DND-41 (cell line): ENCODE measurements around the gene FARP1.

Experiments used
- ATAC-seq: fragments of 200-7000 bp; cut with Tn5 transposase; 3 replicates; pipeline ENCODE4 v1.9.1; 2021; ENCODE audit warnings: low read depth; ENCODE audit not compliant: insufficient read depth
- DNase-seq: peaks from one replicate; pipeline ENCODE4 v3.0.0-alpha.2; 2020
- H2AFZ ChIP-seq: 2 replicates; pipeline ENCODE4 v1.6.0; 2012; ENCODE audit warnings: low read depth, low read length
- H3K27ac ChIP-seq: 2 replicates; pipeline ENCODE4 v1.5.1; 2012; ENCODE audit warnings: low read length, inconsistent platforms
- H3K27me3 ChIP-seq: fragments of 200-600 bp; sonication (generic); 2 replicates; pipeline ENCODE4 v1.6.0; 2012; ENCODE audit warnings: low read length, mild to moderate bottlenecking, inconsistent platforms; ENCODE audit not compliant: insufficient read depth, poor library complexity
- H3K36me3 ChIP-seq: 2 replicates; pipeline ENCODE4 v1.5.1; 2012; ENCODE audit warnings: low read length, inconsistent platforms; ENCODE audit not compliant: insufficient read depth
- H3K4me1 ChIP-seq: 2 replicates; pipeline ENCODE4 v1.5.1; 2012; ENCODE audit warnings: mild to moderate bottlenecking, low read length; ENCODE audit not compliant: insufficient read depth
- H3K4me2 ChIP-seq: 2 replicates; pipeline ENCODE4 v1.6.0; 2012; ENCODE audit warnings: mild to moderate bottlenecking, moderate library complexity, low read length, inconsistent platforms; ENCODE audit not compliant: insufficient read depth
- H3K4me3 ChIP-seq, 2 experiments: fragments of 200-600 bp in 1 of 2; shearing (Covaris generic) in 1 of 2; 2 replicates each; pipeline ENCODE4 v1.5.1; 2012 to 2016; ENCODE audit warnings: inconsistent platforms in 2 of 2, low read length in 2 of 2, mild to moderate bottlenecking in 2 of 2, low read depth in 1 of 2, moderate library complexity in 1 of 2
- H3K79me2 ChIP-seq: 2 replicates; pipeline ENCODE4 v1.6.0; 2012; ENCODE audit warnings: low read length, inconsistent platforms; ENCODE audit not compliant: insufficient read depth
- H3K9ac ChIP-seq: 2 replicates; pipeline ENCODE4 v1.6.0; 2012; ENCODE audit warnings: low read depth, mild to moderate bottlenecking, inconsistent platforms, low read length, moderate library complexity
- H3K9me3 ChIP-seq: 2 replicates; pipeline ENCODE4 v1.5.1; 2012; ENCODE audit warnings: low read length, moderate library complexity, mild to moderate bottlenecking, inconsistent platforms; ENCODE audit not compliant: insufficient read depth, severe bottlenecking
- H4K20me1 ChIP-seq: 2 replicates; pipeline ENCODE4 v1.6.0; 2012; ENCODE audit warnings: low read length; ENCODE audit not compliant: insufficient read depth
- CTCF ChIP-seq: IDR thresholded peaks from 2 replicates; pipeline ENCODE4 v1.5.1; 2012; ENCODE audit warnings: borderline replicate concordance, low read length, moderate library complexity, mild to moderate bottlenecking; ENCODE audit not compliant: poor library complexity, severe bottlenecking; ENCODE audit errors: extremely low read depth
- EZH2 ChIP-seq: IDR thresholded peaks from 3 replicates; pipeline ENCODE4 v1.6.1; 2012; ENCODE audit warnings: borderline replicate concordance, low read depth, mild to moderate bottlenecking, moderate library complexity, low read length, inconsistent platforms; ENCODE audit not compliant: severe bottlenecking

FARP1 gene

DNA sequence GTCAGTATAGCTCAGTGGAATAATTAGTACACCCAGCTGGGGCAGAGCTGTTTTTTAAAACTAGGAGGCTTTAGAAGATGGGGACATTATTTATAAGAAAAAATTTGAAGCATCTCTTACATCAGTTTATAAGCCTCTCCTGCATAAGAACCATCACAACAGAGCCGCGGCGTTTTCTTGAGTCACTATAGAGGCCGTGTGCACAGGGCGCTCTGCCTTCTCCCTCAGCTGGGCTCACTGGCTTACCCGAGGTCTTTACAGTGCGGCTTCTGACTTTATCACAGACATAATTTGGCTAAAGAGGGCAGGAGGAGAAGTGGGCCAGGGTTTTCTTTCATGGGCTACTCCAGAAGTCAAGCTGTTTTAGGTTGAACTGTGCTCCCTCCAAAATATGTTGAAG, 169.7 kb downstream of the FARP1 start:
- H3K4me1 ChIP-seq = no peaks in the 10 kb centered on the region
- H3K36me3 ChIP-seq = no peaks in the 10 kb centered on the region
- H4K20me1 ChIP-seq = no peaks in the 10 kb centered on the region
- ATAC-seq (no peak), DNase-seq (no peak)
- no peak overlapping the region for H2AFZ ChIP-seq
- peaks cover 7% of the 10 kb centered on the region for H3K27me3 ChIP-seq
- H3K79me2 ChIP-seq = no peaks in the 10 kb centered on the region
- no peak overlapping the region for H3K9ac ChIP-seq
- H3K27ac ChIP-seq = no peak overlapping the region
- no peaks in the 10 kb centered on the region for H3K9me3 ChIP-seq
- TF ChIP-seq EZH2 = no peak
- no peak for TF ChIP-seq CTCF
- H3K4me3 ChIP-seq = no peak overlapping the region
- H3K4me2 ChIP-seq = no peak overlapping the region

DNA sequence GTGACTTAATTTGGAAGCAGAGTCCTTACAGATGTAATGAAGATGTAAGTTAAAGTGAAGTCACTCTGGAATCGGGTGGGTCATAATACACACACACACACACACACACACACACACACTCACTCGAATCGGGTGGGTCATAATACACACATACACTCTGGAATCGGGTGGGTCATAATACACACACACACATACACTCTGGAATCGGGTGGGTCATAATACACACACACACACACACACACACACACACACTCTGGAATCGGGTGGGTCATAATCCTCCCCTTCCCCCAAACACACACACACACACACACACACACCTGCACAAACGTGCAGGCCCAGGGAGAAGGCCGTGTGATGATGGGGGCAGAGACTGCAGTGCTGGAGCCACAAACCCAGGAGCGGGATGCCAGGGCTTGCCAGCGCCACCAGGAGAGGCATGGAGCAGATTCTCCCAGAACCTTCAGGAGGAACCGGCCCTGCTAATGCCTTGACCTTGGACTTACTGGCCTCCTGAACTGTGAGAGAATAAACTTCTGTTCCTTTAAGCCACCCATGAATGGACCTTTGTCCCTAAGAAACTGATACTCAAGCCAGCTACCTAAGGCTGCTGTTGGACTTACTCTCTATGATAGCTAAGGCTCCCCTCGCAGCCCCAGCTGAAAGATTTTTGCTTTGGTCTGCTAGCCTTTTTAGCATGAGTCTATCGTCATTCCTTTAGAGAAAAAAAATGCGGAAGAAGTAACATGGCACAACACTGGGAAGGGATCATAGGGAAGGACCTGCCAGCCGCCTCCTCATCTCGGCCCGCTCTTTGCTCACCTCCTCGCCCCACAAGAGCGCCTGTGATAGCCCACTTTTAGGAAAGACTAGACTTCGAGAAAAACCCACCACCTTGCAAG, 170.4 kb downstream of the FARP1 start:
- no peak overlapping the region for H2AFZ ChIP-seq
- H3K9me3 ChIP-seq = no peaks in the 10 kb centered on the region
- H3K27ac ChIP-seq = no peak overlapping the region
- H3K4me3 ChIP-seq = no peak overlapping the region
- DNase-seq (no peak), ATAC-seq (no peak)
- H3K79me2 ChIP-seq = no peaks in the 10 kb centered on the region
- no peaks in the 10 kb centered on the region for H4K20me1 ChIP-seq
- no peak overlapping the region for H3K9ac ChIP-seq
- H3K4me2 ChIP-seq = no peak overlapping the region
- H3K36me3 ChIP-seq = no peaks in the 10 kb centered on the region
- H3K27me3 ChIP-seq = peaks cover 7% of the 10 kb centered on the region
- TF ChIP-seq CTCF (no peak), EZH2 (no peak)
- no peaks in the 10 kb centered on the region for H3K4me1 ChIP-seq

DNA sequence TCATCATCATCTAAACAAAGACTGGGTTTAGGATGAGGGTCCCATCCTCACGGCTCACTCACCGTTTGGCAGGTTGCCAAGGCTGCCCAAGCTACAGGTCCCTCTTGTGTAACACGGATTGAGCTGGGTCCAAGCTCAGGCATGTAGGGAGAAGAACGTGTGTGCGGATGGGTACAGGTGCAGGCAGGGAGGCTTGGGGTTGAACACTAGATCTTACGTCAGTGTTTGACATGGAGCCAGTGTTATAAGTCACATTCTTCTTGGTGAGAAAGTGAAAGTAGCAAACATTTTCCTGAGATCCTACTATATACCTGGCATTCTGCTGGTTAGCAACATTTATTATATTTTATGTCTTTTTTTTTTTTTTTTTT, 171.0 kb downstream of the FARP1 start:
- H3K4me1 ChIP-seq = no peaks in the 10 kb centered on the region
- H3K9ac ChIP-seq = no peak overlapping the region
- TF ChIP-seq EZH2 = no peak
- TF ChIP-seq CTCF = no peak
- no peak overlapping the region for H2AFZ ChIP-seq
- ATAC-seq (no peak), DNase-seq (no peak)
- H3K4me3 ChIP-seq = no peak overlapping the region
- H3K27ac ChIP-seq = no peak overlapping the region
- no peaks in the 10 kb centered on the region for H3K36me3 ChIP-seq
- no peaks in the 10 kb centered on the region for H3K9me3 ChIP-seq
- peaks cover 7% of the 10 kb centered on the region for H3K27me3 ChIP-seq
- no peaks in the 10 kb centered on the region for H4K20me1 ChIP-seq
- no peaks in the 10 kb centered on the region for H3K79me2 ChIP-seq
- H3K4me2 ChIP-seq = no peak overlapping the region
